H1 (cell line): ENCODE data around the gene RPSA. TPM values are rescaled to one million over a fixed set of nuclear protein-coding genes. Genes with fewer than 3 reads are reported as not detected.

Experiments
- CTCF ChIA-PET: fragments of 300-600 bp; sonication (Branson Sonifier 250); formaldehyde crosslinking; loops from one replicate; lab custom pipeline; 2021; ENCODE audit not compliant: partially characterized antibody; lab: Charles Lee
- POLR2A ChIA-PET: fragments of 300-600 bp; sonication (Branson Sonifier 250); formaldehyde crosslinking; loops from one replicate; lab custom pipeline; 2021; ENCODE audit warnings: inconsistent platforms; ENCODE audit not compliant: partially characterized antibody; lab: Charles Lee
- DNase-seq, 2 experiments: peaks; one replicate each; pipeline versions ENCODE4 v3.0.0 to v3.0.0-alpha.2; 2010 to 2022; ENCODE audit warnings: low spot score in 2 of 2, low read depth in 1 of 2, mixed read lengths in 1 of 2
- FAIRE-seq: peaks from 2 replicates; lab custom pipeline; 2011; peaks lifted over from hg19 to GRCh38; lab: Jason Lieb, UNC
- H2AFZ ChIP-seq: 2 replicates; pipeline ENCODE4 v1.8.1; 2012; ENCODE audit warnings: low read length, inconsistent platforms
- H2AK5ac ChIP-seq: 2 replicates; pipeline ENCODE4 v1.6.1; 2013; ENCODE audit warnings: low read depth, low read length
- H2BK120ac ChIP-seq: replicated peaks from 2 replicates; pipeline ENCODE3; 2013; ENCODE audit warnings: low read depth, low read length, inconsistent platforms
- H2BK12ac ChIP-seq: 2 replicates; pipeline ENCODE4 v1.6.1; 2013; ENCODE audit warnings: low read depth, low read length
- H2BK15ac ChIP-seq: 2 replicates; pipeline ENCODE4 v1.6.1; 2013; ENCODE audit warnings: low read length
- H2BK20ac ChIP-seq: 2 replicates; pipeline ENCODE4 v1.6.1; 2013; ENCODE audit warnings: low read length
- H2BK5ac ChIP-seq: 2 replicates; pipeline ENCODE4 v1.6.1; 2013; ENCODE audit warnings: low read depth, low read length
- H3K14ac ChIP-seq: 2 replicates; pipeline ENCODE4 v1.6.1; 2013; ENCODE audit warnings: inconsistent platforms; ENCODE audit not compliant: insufficient read length
- H3K18ac ChIP-seq: 2 replicates; pipeline ENCODE4 v1.6.1; 2013; ENCODE audit warnings: low read length; ENCODE audit errors: extremely low read depth
- H3K23ac ChIP-seq: 2 replicates; pipeline ENCODE4 v1.6.1; 2013; ENCODE audit warnings: inconsistent platforms; ENCODE audit not compliant: insufficient read length
- H3K23me2 ChIP-seq: 2 replicates; pipeline ENCODE4 v1.6.1; 2013; ENCODE audit warnings: low read depth, low read length
- H3K27ac ChIP-seq: 2 replicates; pipeline ENCODE4 v1.6.1; 2011; ENCODE audit warnings: low read depth, low read length, inconsistent platforms
- H3K27me3 ChIP-seq, 4 experiments: replicated peaks in 1 of 4; 1 replicate in 1 of 4; 2 replicates in 3 of 4; pipeline versions ENCODE4 v1.6.1 to v1.8.1; 2011 to 2013; ENCODE audit warnings: low read length in 3 of 4, mild to moderate bottlenecking in 3 of 4, inconsistent platforms in 2 of 4, mixed read lengths in 2 of 4, moderate library complexity in 1 of 4; ENCODE audit not compliant: control insufficient read depth in 3 of 4, insufficient read depth in 3 of 4; ENCODE audit errors: extremely low read depth in 1 of 4
- H3K36me3 ChIP-seq, 4 experiments: 2 replicates each; pipeline versions ENCODE4 v1.6.1 to v1.8.1; 2011 to 2013; ENCODE audit warnings: mild to moderate bottlenecking in 4 of 4, low read length in 3 of 4, moderate library complexity in 2 of 4, control low read depth in 1 of 4, inconsistent platforms in 1 of 4; ENCODE audit not compliant: insufficient read depth in 4 of 4, control insufficient read depth in 2 of 4
- H3K4ac ChIP-seq: replicated peaks from 2 replicates; pipeline ENCODE3; 2013; ENCODE audit warnings: low read length, low read depth, mixed read lengths, inconsistent platforms; ENCODE audit not compliant: insufficient read length
- H3K4me1 ChIP-seq, 4 experiments: replicated peaks in 1 of 4; 1 replicate in 1 of 4; 2 replicates in 3 of 4; pipeline versions ENCODE4 v1.6.1 to v1.8.1; 2011 to 2013; ENCODE audit warnings: low read length in 3 of 4, inconsistent platforms in 2 of 4, mixed read lengths in 1 of 4; ENCODE audit not compliant: insufficient read depth in 4 of 4, control insufficient read depth in 3 of 4
- H3K4me2 ChIP-seq, 2 experiments: 2 replicates each; pipeline versions ENCODE4 v1.6.1 to v1.8.1; 2011 to 2013; ENCODE audit warnings: low read depth in 2 of 2, low read length in 2 of 2, control low read depth in 1 of 2, inconsistent platforms in 1 of 2, mild to moderate bottlenecking in 1 of 2; ENCODE audit not compliant: insufficient read depth in 1 of 2
- H3K4me3 ChIP-seq, 4 experiments: fragments of 200-600, 300-600 bp in 1 of 4; sonication (generic), shearing (Covaris generic), sonication (Bioruptor Twin) in 1 of 4; 2 replicates each; pipeline versions ENCODE4 v1.5.1 to v1.8.1; 2011 to 2016; ENCODE audit warnings: low read length in 4 of 4, low read depth in 3 of 4, control low read depth in 2 of 4, inconsistent platforms in 2 of 4, mild to moderate bottlenecking in 2 of 4, mixed read lengths in 1 of 4, moderate library complexity in 1 of 4; ENCODE audit not compliant: insufficient read depth in 2 of 4; ENCODE audit errors: extremely low read depth in 1 of 4
- H3K56ac ChIP-seq: replicated peaks from 2 replicates; pipeline ENCODE3; 2013; ENCODE audit warnings: low read depth, mild to moderate bottlenecking, mixed read lengths, low read length, inconsistent platforms; ENCODE audit not compliant: insufficient read length
- H3K79me1 ChIP-seq: 2 replicates; pipeline ENCODE4 v1.6.1; 2013; ENCODE audit warnings: low read depth, low read length, control low read depth
- H3K79me2 ChIP-seq, 2 experiments: 2 replicates each; pipeline versions ENCODE4 v1.6.1 to v1.8.1; 2012 to 2013; ENCODE audit warnings: low read length in 2 of 2, mild to moderate bottlenecking in 2 of 2, inconsistent platforms in 1 of 2; ENCODE audit not compliant: insufficient read depth in 2 of 2, control insufficient read depth in 1 of 2
- H3K9ac ChIP-seq, 4 experiments: replicated peaks in 1 of 4; 1 replicate in 1 of 4; 2 replicates in 3 of 4; pipeline versions ENCODE4 v1.6.1 to v1.8.1; 2011 to 2013; ENCODE audit warnings: low read depth in 3 of 4, low read length in 3 of 4, control low read depth in 2 of 4, mild to moderate bottlenecking in 2 of 4, moderate library complexity in 2 of 4, inconsistent platforms in 1 of 4; ENCODE audit errors: extremely low read depth in 1 of 4
- H3K9me3 ChIP-seq, 2 experiments: 2 replicates each; pipeline versions ENCODE4 v1.6.1 to v1.8.1; 2012 to 2013; ENCODE audit warnings: mild to moderate bottlenecking in 2 of 2, moderate library complexity in 2 of 2, control low read depth in 1 of 2, inconsistent platforms in 1 of 2, low read depth in 1 of 2, low read length in 1 of 2, mixed read lengths in 1 of 2; ENCODE audit not compliant: insufficient read depth in 2 of 2
- H4K20me1 ChIP-seq, 2 experiments: replicated peaks in 1 of 2; 2 replicates each; pipeline versions ENCODE3 to v1.8.1; 2011 to 2013; ENCODE audit warnings: inconsistent platforms in 2 of 2, low read length in 2 of 2, mild to moderate bottlenecking in 1 of 2; ENCODE audit not compliant: insufficient read depth in 2 of 2, control insufficient read depth in 1 of 2
- H4K5ac ChIP-seq: 2 replicates; pipeline ENCODE4 v1.6.1; 2013; ENCODE audit warnings: low read length, low read depth, mixed read lengths, inconsistent platforms; ENCODE audit not compliant: insufficient read length
- H4K8ac ChIP-seq: 2 replicates; pipeline ENCODE4 v1.8.0; 2013; ENCODE audit warnings: mild to moderate bottlenecking, moderate library complexity, low read length, inconsistent platforms; ENCODE audit not compliant: insufficient read depth; ENCODE audit errors: extremely low read depth
- H4K91ac ChIP-seq: replicated peaks from 2 replicates; pipeline ENCODE3; 2013; ENCODE audit warnings: low read length, mixed read lengths, inconsistent platforms; ENCODE audit not compliant: insufficient read length
- CBX5 ChIP-seq: fragments of 300-800, 300-1000 bp; sonication (generic); IDR thresholded peaks from 2 replicates; pipeline ENCODE4 v1.7.1; 2016; ENCODE audit warnings: antibody characterized with exemption, low read length, low read depth
- CTCF ChIP-seq, 3 experiments: IDR thresholded peaks; 1 replicate in 2 of 3; 2 replicates in 1 of 3; pipeline versions ENCODE4 v1.5.1 to v1.6.1; 2011; ENCODE audit warnings: low read length in 3 of 3, mild to moderate bottlenecking in 3 of 3, inconsistent platforms in 2 of 3, low read depth in 1 of 3, moderate library complexity in 1 of 3; ENCODE audit not compliant: insufficient read depth in 1 of 3; ENCODE audit errors: control extremely low read depth in 1 of 3
- EGR1 ChIP-seq: IDR thresholded peaks from 2 replicates; pipeline ENCODE4 v1.6.1; 2011; ENCODE audit warnings: low read depth, low read length, borderline replicate concordance
- POLR2AphosphoS5 ChIP-seq: IDR thresholded peaks from 2 replicates; pipeline ENCODE4 v1.6.1; 2011; ENCODE audit warnings: low read depth, low read length
- RAD21 ChIP-seq, 2 experiments: IDR thresholded peaks in 1 of 2; conservative IDR thresholded peaks in 1 of 2; 2 replicates each; pipeline ENCODE4 v1.6.1; 2011; ENCODE audit warnings: low read depth in 2 of 2, low read length in 2 of 2, improper control_type of control experiment in 1 of 2, inconsistent platforms in 1 of 2, mild to moderate bottlenecking in 1 of 2, moderate library complexity in 1 of 2
- RBBP5 ChIP-seq: IDR thresholded peaks from 2 replicates; pipeline ENCODE4 v1.7.1; 2012; ENCODE audit warnings: low read depth, mild to moderate bottlenecking, inconsistent platforms, low read length, moderate library complexity, borderline replicate concordance
- RNF2 ChIP-seq: fragments of 200-900, 300-1000 bp; sonication (generic); IDR thresholded peaks from 2 replicates; pipeline ENCODE4 v1.7.1; 2016; ENCODE audit warnings: borderline replicate concordance, low read depth, mild to moderate bottlenecking, antibody characterized with exemption, low read length; ENCODE audit not compliant: poor library complexity, severe bottlenecking; ENCODE audit errors: missing control alignments
- SRF ChIP-seq: IDR thresholded peaks from 2 replicates; pipeline ENCODE4 v1.6.1; 2011; ENCODE audit warnings: mild to moderate bottlenecking, low read depth, low read length, moderate library complexity
- TBP ChIP-seq: IDR thresholded peaks from 2 replicates; pipeline ENCODE4 v1.6.1; 2011; ENCODE audit warnings: low read depth, low read length, improper control_type of control experiment
- TEAD4 ChIP-seq: IDR thresholded peaks from 2 replicates; pipeline ENCODE4 v1.6.1; 2012; ENCODE audit warnings: low read depth, low read length, inconsistent platforms, mixed read lengths
- WGBS, 2 experiments: shearing (Covaris generic) in 1 of 2; methylation state at CpG; one replicate each; pipeline versions ENCODE4 v1.1.6 to v1.1.7; 2013 to 2015; ENCODE audit warnings: low lambda C conversion rate in 2 of 2, mixed read lengths in 2 of 2, inconsistent platforms in 1 of 2, low coverage in 1 of 2, missing lambda C conversion rate in 1 of 2; ENCODE audit not compliant: insufficient replicate concordance in 2 of 2, insufficient coverage in 1 of 2, insufficient read length in 1 of 2; ENCODE audit errors: extremely low coverage in 1 of 2, missing lambda C conversion rate in 1 of 2; 5-methylcytosine and 5-hydroxymethylcytosine counted together
- polyA plus RNA-seq, 7 experiments: library from polyadenylated mRNA; depleted of rRNA in 3 of 7; stranded (reverse) in 5 of 7; unstranded in 2 of 7; fragments of >200 nt in 5 of 7; fragments of 200-250 nt in 2 of 7; gene quantifications; 1 replicate in 5 of 7; 2 replicates in 1 of 7; 4 replicates in 1 of 7; pipeline versions ENCODE4 v1.2.1 to v1.2.3, GENCODE V29; 2011 to 2013; ENCODE audit warnings: missing spikeins in 2 of 7, mixed read lengths in 2 of 7
- total RNA-seq: library from RNA; stranded (reverse); fragmentation: NEBNext Ultra II Directional; extraction: Animal tissue kit (Norgen Biotek cat#: 25700); gene quantifications from 2 replicates; pipeline ENCODE4 v1.2.1, GENCODE V29; 2021

RPSA gene
- total and polyA plus RNA-seq, 2 of the 8 experiments (the other 6 are each of a cell fraction or from before 2014, with no cell fraction given) = 2,661 to 7,468 TPM

GRCh38 chr3:39423436-39423970, 17.0 kb downstream of the RPSA start:
- H3K14ac ChIP-seq = no peak overlapping the region
- H3K9me3 ChIP-seq = no peaks in the 10 kb centered on the region
- H3K27me3 ChIP-seq = no peaks in the 10 kb centered on the region
- no peak overlapping the region for H2AK5ac ChIP-seq
- H2BK120ac ChIP-seq = no peak overlapping the region
- no peak overlapping the region for H4K5ac ChIP-seq
- H3K79me1 ChIP-seq = no peaks in the 10 kb centered on the region
- FAIRE-seq (no peak), DNase-seq (no peak)
- POLR2A ChIA-PET = interaction anchor here (0.6 to 13.1 kb wide), 5 partner anchors 9 to 1036 kb away, joined by 5 to 141 read pairs (median 14); partner anchors contain the start of gene RPSA
- no peaks in the 10 kb centered on the region for H3K23me2 ChIP-seq
- WGBS, 2 experiments = 86% methylated on average over 1 of the region's 1 CpG; no CpG with 5 or more reads in 1 of the 2 experiments
- H3K18ac ChIP-seq = no peak overlapping the region
- no peak overlapping the region for H3K56ac ChIP-seq
- CTCF ChIA-PET = interaction anchor here (2.2 kb wide), 1 partner anchor 23 kb away, joined by 11 read pairs; no protein-coding TSS in a partner anchor
- no peak overlapping the region for H2BK20ac ChIP-seq
- H4K8ac ChIP-seq = no peak overlapping the region
- H3K9ac ChIP-seq = no peak overlapping the region
- no peaks in the 10 kb centered on the region for H4K20me1 ChIP-seq
- no peak overlapping the region for H3K4ac ChIP-seq
- peaks cover 0 to 3% (median 0%) of the 10 kb centered on the region in 4 experiments; a peak in 2 of 7 replicates for H3K4me1 ChIP-seq
- H2BK12ac ChIP-seq = no peak overlapping the region
- no peaks in the 10 kb centered on the region; a peak in 1 of 8 replicates for H3K36me3 ChIP-seq
- H3K79me2 ChIP-seq = no peaks in the 10 kb centered on the region
- no peak overlapping the region for H4K91ac ChIP-seq
- H3K23ac ChIP-seq = no peak overlapping the region
- H2BK5ac ChIP-seq = no peak overlapping the region
- no peak overlapping the region for H3K4me2 ChIP-seq
- H3K4me3 ChIP-seq = no peak overlapping the region
- no peak overlapping the region for H2AFZ ChIP-seq
- no peak overlapping the region for H2BK15ac ChIP-seq
- H3K27ac ChIP-seq = no peak overlapping the region
- no peak for TF ChIP-seq RAD21 (IDR thresholded peaks at IDR 0.05 in 1 of 2, conservative IDR thresholded peaks at IDR 0.05 in 1 of 2; ENCODE audit: low read depth in 2 of 2, low read length in 2 of 2)
- TF ChIP-seq EGR1 = no peak
- TF ChIP-seq POLR2AphosphoS5 = no peak
- TF ChIP-seq TBP = no peak
- TF ChIP-seq SRF = no peak
- TF ChIP-seq RBBP5 = no peak
- TF ChIP-seq CTCF (IDR thresholded peaks at IDR 0.05; ENCODE audit: control extremely low read depth in 1 of 3, insufficient read depth in 1 of 3, low read depth in 1 of 3, low read length in 3 of 3) = no peak
- no peak for TF ChIP-seq TEAD4
- no peak for TF ChIP-seq CBX5
- no peak for TF ChIP-seq RNF2
